SKM-1 (cell line): ENCODE data around the gene GLDC.
"Not testable (repeated sequence)": the region's sequence is repeated elsewhere in the genome, so short reads cannot be mapped to it uniquely, and the experiment has no call there.

Source experiments
- DNase-seq: peaks from one replicate; lab custom pipeline; 2025; ENCODE audit not compliant: unreplicated experiment; lab: John Stamatoyannopoulos, UW

GLDC gene

GRCh38 chr9:6622784-6623183 lies 22.7 kb downstream of the GLDC start:
- not testable (repeated sequence) for DNase-seq

GRCh38 chr9:6620796-6621195 lies 24.7 kb downstream of the GLDC start:
- no peak for DNase-seq

- DNase-seq, result no peak
Measured at GRCh38 chr9:6620353-6620752, 25.2 kb downstream of the GLDC start.

DNA sequence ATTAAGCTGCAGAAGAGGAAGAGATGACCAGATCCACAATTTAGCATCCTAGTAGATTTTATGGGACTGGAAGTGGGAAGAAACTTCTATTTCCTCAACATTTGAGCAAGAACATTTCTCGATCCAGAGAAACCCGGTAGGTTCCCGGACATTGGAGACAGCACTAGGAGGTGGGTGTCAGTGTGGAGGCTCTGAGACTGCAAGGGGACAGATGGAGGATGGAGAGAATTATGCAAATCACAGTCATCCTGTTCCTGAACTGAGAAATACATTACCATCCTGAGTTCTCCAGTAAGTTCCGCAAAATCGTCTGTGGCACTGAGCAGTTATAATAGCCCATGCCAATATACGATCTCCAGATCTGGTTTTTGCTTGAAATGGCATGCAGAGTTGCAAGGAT lies 25.6 kb downstream of the GLDC start:
- DNase-seq, result no peak

GRCh38 chr9:6616951-6617602 lies 28.5 kb downstream of the GLDC start:
- DNase-seq, result no peak

GRCh38 chr9:6614489-6614888 lies 31.0 kb downstream of the GLDC start:
- DNase-seq, result no peak

GRCh38 chr9:6611865-6612264 lies 33.7 kb downstream of the GLDC start:
- DNase-seq, result no peak

- no peak for DNase-seq
Measured at GRCh38 chr9:6610073-6610472, 35.5 kb downstream of the GLDC start.

GRCh38 chr9:6609497-6610016 lies 36.0 kb downstream of the GLDC start:
- DNase-seq, result no peak

DNA sequence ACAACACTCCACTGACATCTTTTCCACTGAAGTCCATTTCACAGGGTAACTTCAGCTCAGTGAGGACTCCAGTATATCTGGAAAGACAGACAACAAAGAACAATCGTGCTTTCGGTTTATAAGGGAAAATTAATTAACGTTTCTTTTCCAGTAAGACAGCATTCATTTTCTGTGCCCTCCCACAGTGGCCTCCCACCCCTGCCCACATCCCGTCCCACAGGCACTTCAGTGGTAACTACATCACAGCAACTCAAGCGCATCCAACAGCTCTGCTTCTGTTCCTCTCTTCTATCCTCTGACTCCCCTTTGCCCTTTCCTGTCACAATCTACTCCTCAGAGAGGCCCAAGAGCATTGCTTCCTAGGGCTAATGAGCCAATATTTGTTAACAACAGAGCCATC lies 40.3 kb downstream of the GLDC start:
- no peak for DNase-seq

- DNase-seq, result no peak
Measured at GRCh38 chr9:6600426-6600825, 45.1 kb downstream of the GLDC start.

DNA sequence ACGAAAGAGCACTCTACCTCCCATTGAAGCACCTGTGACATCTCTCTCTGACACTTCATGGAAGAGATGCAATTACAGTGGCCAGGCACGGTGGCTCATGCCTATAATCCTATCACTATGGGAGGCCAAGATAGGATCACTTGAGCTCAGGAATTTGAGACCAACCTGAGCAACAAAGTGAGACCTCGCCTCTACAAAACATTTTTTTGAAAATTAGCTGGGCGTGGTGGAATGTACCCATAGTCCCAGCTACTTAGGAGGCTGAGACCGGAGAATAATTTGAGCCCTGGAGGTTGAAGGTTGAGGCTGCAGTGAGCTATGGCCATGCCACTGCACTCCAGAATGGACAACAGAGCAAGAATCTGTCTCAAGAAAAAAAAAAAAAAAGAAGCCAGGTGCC lies 45.5 kb downstream of the GLDC start:
- no peak for DNase-seq

- DNase-seq, result no peak
Measured at GRCh38 chr9:6598249-6598725, 47.2 kb downstream of the GLDC start.

- no peak for DNase-seq
Measured at GRCh38 chr9:6592791-6593190, 52.7 kb downstream of the GLDC start.

DNA sequence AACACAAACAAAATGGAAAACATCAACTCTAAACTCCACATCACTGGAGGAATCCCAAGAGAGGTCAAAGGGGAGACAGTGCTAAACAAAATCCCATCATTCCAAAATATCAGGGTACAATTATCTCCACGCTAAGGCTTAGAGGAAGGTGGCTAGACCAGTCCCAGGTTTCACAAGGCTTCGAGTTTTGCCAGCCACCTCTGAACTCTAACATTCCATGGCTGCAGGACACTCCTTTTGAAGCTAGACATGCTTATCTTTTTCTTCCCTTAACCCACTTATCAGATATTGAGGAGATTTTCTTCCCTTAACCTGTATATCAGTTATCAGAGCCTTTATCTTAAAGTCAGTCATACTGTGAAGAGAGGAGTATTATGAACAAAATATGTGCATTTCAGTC lies 53.3 kb downstream of the GLDC start:
- no peak for DNase-seq

DNA sequence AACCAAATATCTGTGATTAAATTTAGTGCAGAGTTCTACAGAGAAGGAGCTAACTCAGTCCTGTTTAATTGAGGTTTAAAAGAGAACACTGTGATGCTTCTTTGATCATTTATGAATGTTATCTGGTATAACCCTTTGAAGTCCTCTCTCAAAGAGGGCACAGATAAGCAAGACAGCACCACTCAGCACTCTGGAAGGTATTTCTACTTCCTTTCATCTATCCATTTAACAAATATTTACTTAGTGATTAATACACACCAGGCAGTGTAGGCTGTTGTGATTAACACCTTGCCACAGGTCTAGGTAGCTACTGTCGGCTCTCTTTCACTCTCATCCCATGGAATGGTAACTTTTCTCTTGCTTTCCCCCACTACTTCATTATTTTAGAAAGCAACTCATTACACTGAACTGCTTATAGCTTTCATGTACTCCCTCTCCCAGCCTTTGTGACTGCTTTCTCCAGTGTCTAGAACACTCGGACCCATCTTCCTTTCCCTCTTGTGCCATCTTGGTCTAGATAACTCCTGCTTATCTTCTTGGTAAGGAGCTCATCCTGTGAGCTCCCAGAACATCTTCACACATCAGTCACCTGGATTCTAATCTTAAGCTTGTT lies 54.7 kb downstream of the GLDC start:
- no peak for DNase-seq

- DNase-seq, result no peak
Measured at GRCh38 chr9:6590334-6590733, 55.2 kb downstream of the GLDC start.

DNA sequence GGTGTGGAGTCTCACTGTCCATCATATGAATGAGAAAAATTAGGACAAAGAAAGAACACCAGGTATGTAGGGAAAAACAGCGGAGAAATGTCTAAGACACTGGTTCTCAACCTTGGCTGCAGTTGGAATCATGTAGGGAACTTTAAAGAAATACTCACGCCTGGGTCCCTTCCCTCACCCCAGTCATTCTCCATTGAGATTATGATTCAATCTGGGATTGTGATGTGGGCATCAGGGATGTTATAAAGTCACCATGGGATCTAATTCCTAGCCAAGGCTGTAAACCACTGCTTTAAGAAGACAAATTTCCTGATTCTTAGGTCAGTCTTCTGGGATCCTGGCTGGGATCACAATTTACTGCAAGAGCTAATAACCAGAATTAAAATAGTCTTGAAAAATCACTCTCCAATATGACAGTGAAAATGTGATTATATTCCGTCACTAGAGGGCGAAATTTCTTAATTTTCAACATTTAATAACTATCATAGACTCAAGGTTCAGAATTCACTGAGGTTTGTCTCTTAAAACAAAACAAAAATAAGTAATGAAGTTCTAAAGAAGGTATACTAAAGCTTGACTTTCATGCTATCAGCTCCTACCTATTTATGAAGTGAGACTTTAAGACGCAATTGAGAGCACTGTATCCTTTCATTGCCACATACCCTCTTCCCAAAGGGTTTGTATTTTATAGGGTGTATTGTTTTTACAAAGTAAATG lies 60.5 kb downstream of the GLDC start:
- DNase-seq, result no peak

DNA sequence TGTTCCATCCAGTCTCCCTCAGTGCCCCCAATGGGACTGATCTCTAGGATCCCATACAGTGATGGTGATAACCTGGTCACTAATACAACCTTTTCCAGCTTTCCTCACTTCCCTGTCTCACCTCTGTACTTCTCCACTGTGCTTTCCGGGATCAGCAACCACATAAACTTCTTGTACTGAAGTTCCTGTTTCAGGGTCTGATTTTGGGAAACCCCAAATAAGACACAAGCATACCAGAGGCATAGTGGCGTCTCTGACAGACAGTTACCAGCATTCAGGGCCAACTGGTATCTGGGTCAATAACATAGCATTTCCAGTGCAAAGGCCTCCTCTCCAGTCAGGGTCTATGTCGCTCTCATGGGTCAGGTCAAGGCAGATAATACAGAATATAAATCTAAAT lies 64.3 kb downstream of the GLDC start:
- no peak for DNase-seq

DNA sequence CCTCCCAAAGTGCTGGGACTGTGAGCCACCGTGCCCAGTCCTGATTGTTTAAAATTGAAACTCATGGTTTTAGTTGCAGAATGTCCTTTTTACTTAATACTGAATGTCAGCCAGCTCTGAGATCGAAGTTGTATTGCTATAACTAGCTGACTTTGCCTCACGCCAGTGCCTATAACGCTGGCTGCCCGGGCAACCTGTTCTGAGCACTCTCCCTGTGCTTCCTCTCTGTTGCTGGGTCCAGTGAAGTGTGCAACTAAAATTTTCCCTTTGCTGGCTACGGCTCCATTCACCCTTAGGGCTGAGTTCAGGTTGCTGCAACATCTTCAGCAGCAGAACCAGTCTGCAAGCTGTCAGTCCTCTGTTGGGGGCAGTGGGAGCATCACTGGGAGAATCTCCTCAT lies 65.9 kb downstream of the GLDC start:
- no peak for DNase-seq

GRCh38 chr9:6576987-6577386 lies 68.5 kb downstream of the GLDC start:
- no peak for DNase-seq
